CD4-positive, CD25-positive, alpha-beta regulatory T cell (primary cell): ENCODE data around the gene ARID3A. TPM values are rescaled to one million over a fixed set of nuclear protein-coding genes. Genes with fewer than 3 reads are reported as not detected.

ENCODE experiments used
- ATAC-seq, 2 donors: fragments of 150-1000 bp; cut with Tn5 transposase; one replicate each; pipeline ENCODE4 v1.10.0; 2021; ENCODE audit warnings: low read depth in 2 of 2, moderate number of reproducible peaks in 2 of 2, moderate library complexity in 1 of 2
- DNase-seq, 3 donors: peaks; one replicate each; pipeline versions ENCODE4 v3.0.0 to v3.0.0-alpha.2; 2012 to 2022; ENCODE audit warnings: mixed read lengths in 1 of 3
- H3K27ac ChIP-seq: one replicate; pipeline ENCODE4 v1.7.0; 2013; ENCODE audit warnings: mild to moderate bottlenecking, low read length; ENCODE audit not compliant: insufficient read depth, poor library complexity, severe bottlenecking
- H3K27me3 ChIP-seq: one replicate; pipeline ENCODE4 v1.7.0; 2013; ENCODE audit warnings: low read length; ENCODE audit not compliant: control insufficient read depth, insufficient read depth
- H3K36me3 ChIP-seq: one replicate; pipeline ENCODE4 v1.7.0; 2013; ENCODE audit warnings: mild to moderate bottlenecking, low read length, moderate library complexity; ENCODE audit not compliant: control insufficient read depth, insufficient read depth
- H3K4me1 ChIP-seq: 2 replicates; pipeline ENCODE4 v1.7.0; 2013; ENCODE audit warnings: mild to moderate bottlenecking, low read length; ENCODE audit not compliant: insufficient read depth, control insufficient read depth, poor library complexity, severe bottlenecking
- H3K4me3 ChIP-seq: one replicate; pipeline ENCODE4 v1.7.0; 2013; ENCODE audit warnings: low read depth, mild to moderate bottlenecking, low read length, moderate library complexity
- H3K9me3 ChIP-seq, 2 experiments: 1 replicate in 1 of 2; 2 replicates in 1 of 2; pipeline ENCODE4 v1.7.0; 2013; ENCODE audit warnings: low read length in 2 of 2, mild to moderate bottlenecking in 1 of 2, moderate library complexity in 1 of 2; ENCODE audit not compliant: control insufficient read depth in 2 of 2
- H3K27ac Mint-ChIP-seq, 3 donors: one replicate each; pipeline ENCODE4 v1.8.0; 2020 to 2022; ENCODE audit warnings: mild to moderate bottlenecking in 3 of 3, mixed read lengths in 3 of 3, moderate library complexity in 2 of 3
- H3K27me3 Mint-ChIP-seq: one replicate; pipeline ENCODE4 v1.8.0; 2022; ENCODE audit warnings: mild to moderate bottlenecking, mixed read lengths
- H3K36me3 Mint-ChIP-seq: one replicate; pipeline ENCODE4 v1.8.0; 2020; ENCODE audit warnings: mixed read lengths
- H3K4me1 Mint-ChIP-seq, 4 donors: one replicate each; pipeline ENCODE4 v1.8.0; 2020 to 2022; ENCODE audit warnings: mixed read lengths in 4 of 4, mild to moderate bottlenecking in 1 of 4
- H3K4me3 Mint-ChIP-seq, 4 donors: one replicate each; pipeline ENCODE4 v1.8.0; 2020 to 2022; ENCODE audit warnings: mild to moderate bottlenecking in 4 of 4, mixed read lengths in 4 of 4, moderate library complexity in 3 of 4
- H3K9me3 Mint-ChIP-seq, 7 donors: one replicate each; pipeline ENCODE4 v1.8.0; 2020 to 2022; ENCODE audit warnings: mixed read lengths in 7 of 7, mild to moderate bottlenecking in 3 of 7, moderate library complexity in 2 of 7
- polyA plus RNA-seq, 4 donors: library from polyadenylated mRNA; unstranded; fragments of 300-500 nt; fragmentation: Illumina TruSeq; gene quantifications; one replicate each; pipeline ENCODE4 v1.2.3, GENCODE V29; 2021
- total RNA-seq: library from RNA; stranded (reverse); gene quantifications from one replicate; pipeline ENCODE4 v1.2.3, GENCODE V29; 2022

Gene ARID3A
- total and polyA plus RNA-seq, 5 donors from 2014 or later, result 0.63 to 14.4 (median 1.3) TPM

GRCh38 chr19:1014161-1015060 is 88.6 kb downstream of the ARID3A start:
- peaks cover 40% of the 10 kb centered on the region for H3K4me1 ChIP-seq
- no peak for DNase-seq
- H3K9me3 ChIP-seq, result no peaks in the 10 kb centered on the region
- Mint-ChIP-seq H3K9me3 (no peaks in the 10 kb centered on the region), H3K27me3 (peaks cover 5% of the 10 kb centered on the region), H3K4me3 (peak overlapping the region in 1 of 4 donors; percentile 27), H3K36me3 (no peaks in the 10 kb centered on the region), H3K4me1 (peaks cover 0 to 36% (median 10%) of the 10 kb centered on the region in 4 donors), H3K27ac (no peak overlapping the region)
- H3K4me3 ChIP-seq, result no peak overlapping the region
- H3K27me3 ChIP-seq, result no peaks in the 10 kb centered on the region
- H3K36me3 ChIP-seq, result peaks cover 17% of the 10 kb centered on the region
- H3K27ac ChIP-seq, result no peak overlapping the region
- no peak for ATAC-seq

- peaks cover 49% of the 10 kb centered on the region for H3K4me1 ChIP-seq
- ATAC-seq (no peak), DNase-seq (no peak)
- no peak overlapping the region for H3K27ac ChIP-seq
- peaks cover 12% of the 10 kb centered on the region for H3K36me3 ChIP-seq
- no peaks in the 10 kb centered on the region for H3K9me3 ChIP-seq
- no peaks in the 10 kb centered on the region for H3K9me3 Mint-ChIP-seq
- H3K4me3 Mint-ChIP-seq, result peak overlapping the region in 1 of 4 donors; percentile 63
- peaks cover 0 to 41% (median 10%) of the 10 kb centered on the region in 4 donors for H3K4me1 Mint-ChIP-seq
- no peak overlapping the region for H3K27ac Mint-ChIP-seq
- H3K36me3 Mint-ChIP-seq, result no peaks in the 10 kb centered on the region
- H3K27me3 Mint-ChIP-seq, result peaks cover 5% of the 10 kb centered on the region
- H3K4me3 ChIP-seq, result no peak overlapping the region
- no peaks in the 10 kb centered on the region for H3K27me3 ChIP-seq
Measured at GRCh38 chr19:1015061-1015781, 89.4 kb downstream of the ARID3A start.

- peak overlapping the region in 3 of 4 donors; percentile 63 to 69 (median 65) for H3K4me3 Mint-ChIP-seq
Measured at GRCh38 chr19:1015782-1016646, 90.2 kb downstream of the ARID3A start.

GRCh38 chr19:1016647-1017114 is 90.8 kb downstream of the ARID3A start:
- DNase-seq (no peak), ATAC-seq (no peak)
- peaks cover 11% of the 10 kb centered on the region for H3K36me3 ChIP-seq
- H3K9me3 Mint-ChIP-seq, result no peaks in the 10 kb centered on the region
- H3K36me3 Mint-ChIP-seq, result no peaks in the 10 kb centered on the region
- no peaks in the 10 kb centered on the region for H3K27me3 ChIP-seq
- peak overlapping the region; percentile 63 to 89 (median 72) for H3K4me3 Mint-ChIP-seq
- peaks cover 56% of the 10 kb centered on the region for H3K4me1 ChIP-seq
- H3K4me1 Mint-ChIP-seq, result peaks cover 0 to 47% (median 16%) of the 10 kb centered on the region in 4 donors
- H3K4me3 ChIP-seq, result no peak overlapping the region
- H3K27ac ChIP-seq, result no peak overlapping the region
- peaks cover 13% of the 10 kb centered on the region for H3K27me3 Mint-ChIP-seq
- H3K27ac Mint-ChIP-seq, result peak overlapping the region in 1 of 3 donors; percentile 76
- no peaks in the 10 kb centered on the region for H3K9me3 ChIP-seq

More at GRCh38 chr19:1015782-1016646, 90.2 kb downstream of the ARID3A start:
- Mint-ChIP-seq H3K27me3 (peaks cover 6% of the 10 kb centered on the region), H3K36me3 (no peaks in the 10 kb centered on the region), H3K4me1 (peaks cover 0 to 41% (median 10%) of the 10 kb centered on the region in 4 donors), H3K27ac (peak overlapping the region in 1 of 3 donors; percentile 31), H3K9me3 (no peaks in the 10 kb centered on the region)
- H3K27me3 ChIP-seq, result no peaks in the 10 kb centered on the region
- H3K4me3 ChIP-seq, result no peak overlapping the region
- peaks cover 11% of the 10 kb centered on the region for H3K36me3 ChIP-seq
- no peaks in the 10 kb centered on the region for H3K9me3 ChIP-seq
- no peak overlapping the region for H3K27ac ChIP-seq
- DNase-seq (no peak), ATAC-seq (no peak)
- peaks cover 51% of the 10 kb centered on the region for H3K4me1 ChIP-seq

- Histone ChIP-seq H3K36me3 (peaks cover 8% of the 10 kb centered on the region), H3K27ac (no peak overlapping the region), H3K27me3 (no peaks in the 10 kb centered on the region), H3K4me1 (peaks cover 59% of the 10 kb centered on the region), H3K4me3 (no peak overlapping the region), H3K9me3 (no peaks in the 10 kb centered on the region)
- DNase-seq (no peak), ATAC-seq (no peak)
- peaks cover 0 to 50% (median 17%) of the 10 kb centered on the region in 4 donors for H3K4me1 Mint-ChIP-seq
- H3K27me3 Mint-ChIP-seq, result peaks cover 13% of the 10 kb centered on the region
- no peaks in the 10 kb centered on the region for H3K36me3 Mint-ChIP-seq
- peak overlapping the region; percentile 63 to 89 (median 72) for H3K4me3 Mint-ChIP-seq
- H3K27ac Mint-ChIP-seq, result peak overlapping the region in 1 of 3 donors; percentile 76
- no peaks in the 10 kb centered on the region for H3K9me3 Mint-ChIP-seq
Measured at GRCh38 chr19:1017115-1017905, 91.5 kb downstream of the ARID3A start.

- Histone ChIP-seq H3K4me3 (no peak overlapping the region), H3K9me3 (no peaks in the 10 kb centered on the region), H3K4me1 (peaks cover 59% of the 10 kb centered on the region), H3K36me3 (peaks cover 6% of the 10 kb centered on the region), H3K27ac (no peak overlapping the region), H3K27me3 (no peaks in the 10 kb centered on the region)
- Mint-ChIP-seq H3K36me3 (no peaks in the 10 kb centered on the region), H3K4me3 (peak overlapping the region; percentile 58 to 92 (median 80)), H3K9me3 (no peaks in the 10 kb centered on the region), H3K4me1 (peaks cover 0 to 53% (median 17%) of the 10 kb centered on the region in 4 donors), H3K27me3 (peaks cover 13% of the 10 kb centered on the region), H3K27ac (peak overlapping the region in 1 of 3 donors; percentile 64)
- DNase-seq (no peak), ATAC-seq (no peak)
Measured at GRCh38 chr19:1017906-1018305, 92.1 kb downstream of the ARID3A start.
